K562 (cell line): ENCODE results near the gene MKRN1. TPM values are rescaled to one million over a fixed set of nuclear protein-coding genes. Genes with fewer than 3 reads are reported as not detected.

Source experiments
- CBX1 ChIP-seq: sonication (generic); IDR thresholded peaks from 2 replicates; pipeline ENCODE4 v1.6.1; 2016; ENCODE audit warnings: antibody characterized with exemption, low read depth, mild to moderate bottlenecking
- CREM ChIP-seq: IDR thresholded peaks from 2 replicates; pipeline ENCODE4 v1.6.1; 2014; ENCODE audit warnings: antibody characterized with exemption, low read depth
- EHMT2 ChIP-seq: fragments of 450-650 bp; IDR thresholded peaks from 2 replicates; pipeline ENCODE4 v1.6.1; 2018; ENCODE audit warnings: antibody characterized with exemption
- HSF4 ChIP-seq: fragments of 250-450 bp; sonication (Bioruptor Pico); IDR thresholded peaks from 2 replicates; pipeline ENCODE4 v2.1.2; 2022; ENCODE audit warnings: mild to moderate bottlenecking, moderate library complexity, borderline replicate concordance
- KDM1A ChIP-seq, 2 experiments: fragments of 450-650 bp; IDR thresholded peaks; 2 replicates each; pipeline ENCODE4 v1.6.1; 2016; ENCODE audit warnings: mild to moderate bottlenecking in 2 of 2
- PRMT5 ChIP-seq: sonication (generic); formaldehyde crosslinking; IDR thresholded peaks from 2 replicates; pipeline ENCODE4 v1.5.0; 2020; ENCODE audit warnings: missing genetic modification reagents
- RBFOX2 ChIP-seq: fragments of 200-400 bp; formaldehyde crosslinking; IDR thresholded peaks from 2 replicates; pipeline ENCODE4 v1.6.1; 2017; ENCODE audit warnings: low read depth, mild to moderate bottlenecking, low read length, moderate library complexity
- RBM25 ChIP-seq: fragments of 200-400 bp; formaldehyde crosslinking; IDR thresholded peaks from 2 replicates; pipeline ENCODE4 v1.6.1; 2018; ENCODE audit warnings: low read length, low read depth, moderate library complexity; ENCODE audit not compliant: severe bottlenecking
- RFX7 ChIP-seq: fragments of 250-450 bp; sonication (Bioruptor Pico); IDR thresholded peaks from 2 replicates; pipeline ENCODE4 v1.5.1; 2021; ENCODE audit warnings: mild to moderate bottlenecking
- SMAD1 ChIP-seq: fragments of 150-350 bp; IDR thresholded peaks from 2 replicates; pipeline ENCODE4 v1.6.1; 2014; ENCODE audit warnings: low read length, low read depth; ENCODE audit not compliant: partially characterized antibody
- SMAD4 ChIP-seq: fragments of 250-450 bp; sonication (Bioruptor Pico); conservative IDR thresholded peaks from 2 replicates; pipeline ENCODE4 v1.8.0; 2021; ENCODE audit warnings: inconsistent platforms, mild to moderate bottlenecking, moderate library complexity
- SMC3 ChIP-seq: conservative IDR thresholded peaks from 2 replicates; pipeline ENCODE4 v1.6.1; 2011; ENCODE audit warnings: low read depth, low read length, improper control_type of control experiment; ENCODE audit not compliant: insufficient read depth
- USF1 ChIP-seq: sonication (generic); formaldehyde crosslinking; IDR thresholded peaks from 2 replicates; pipeline ENCODE4 v1.9.0; 2022; ENCODE audit warnings: mild to moderate bottlenecking, missing genetic modification reagents
- ZBTB34 ChIP-seq: fragments of 250-450 bp; sonication (Bioruptor Pico); IDR thresholded peaks from 2 replicates; pipeline ENCODE4 v1.8.0; 2021; ENCODE audit warnings: mild to moderate bottlenecking, moderate library complexity
- ZNF140 ChIP-seq: fragments of 250-450 bp; sonication (Bioruptor Pico); IDR thresholded peaks from 2 replicates; pipeline ENCODE4 v1.8.0; 2021; ENCODE audit warnings: moderate library complexity, mild to moderate bottlenecking, inconsistent platforms
- polyA plus RNA-seq, 8 experiments: library from polyadenylated mRNA; depleted of rRNA in 4 of 8; stranded (reverse) in 5 of 8; unstranded in 3 of 8; fragments of >200 nt; fragmentation: Nextera tagmentation in 2 of 8; fragmentation: Illumina TruSeq in 1 of 8; extraction: Ambion mirVana in 2 of 8; extraction: Trizol in 1 of 8; gene quantifications; 2 replicates each; pipeline versions ENCODE4 v1.2.1 to v1.2.3, GENCODE V29; 2011 to 2014; ENCODE audit warnings: inconsistent platforms in 1 of 8, missing spikeins in 1 of 8
- total RNA-seq, 7 experiments: library from RNA; depleted of rRNA in 6 of 7; stranded (reverse); fragments of >200 nt in 6 of 7; fragmentation: Illumina TruSeq in 2 of 7; extraction: Trizol in 2 of 7; gene quantifications; 2 replicates each; pipeline versions ENCODE4 v1.2.1 to v1.2.3, GENCODE V29; 2011 to 2021; ENCODE audit warnings: low replicate concordance in 1 of 7
- TF ChIP-seq, protein P1 (sequence below), 3 experiments: fragments of 200-800 bp in 1 of 3; fragments of 250-450 bp in 1 of 3; fragments of 450-650 bp in 1 of 3; sonication (Bioruptor Pico) in 1 of 3; sonication (Bioruptor generic) in 1 of 3; formaldehyde crosslinking in 1 of 3; IDR thresholded peaks; 2 replicates each; pipeline versions ENCODE4 v1.6.1 to v1.8.0; 2016 to 2022; ENCODE audit warnings: mild to moderate bottlenecking in 2 of 3, missing genetic modification characterization in 2 of 3, missing compliant biosample characterization in 1 of 3, moderate library complexity in 1 of 3
- TF ChIP-seq, protein P2 (sequence below): fragments of 450-650 bp; formaldehyde crosslinking; conservative IDR thresholded peaks from 2 replicates; pipeline ENCODE4 v1.4.0; 2022; ENCODE audit warnings: mild to moderate bottlenecking, missing genetic modification characterization
- TF ChIP-seq, protein P3 (sequence below): sonication (generic); formaldehyde crosslinking; IDR thresholded peaks from 2 replicates; pipeline ENCODE4 v1.9.0; 2022; ENCODE audit warnings: mild to moderate bottlenecking, missing genetic modification reagents

Gene MKRN1
- total and polyA plus RNA-seq, 9 of the 15 experiments (the other 6 are each of a cell fraction or from before 2014, with no cell fraction given), result 30.5 to 90.3 (median 76.0) TPM

DNA sequence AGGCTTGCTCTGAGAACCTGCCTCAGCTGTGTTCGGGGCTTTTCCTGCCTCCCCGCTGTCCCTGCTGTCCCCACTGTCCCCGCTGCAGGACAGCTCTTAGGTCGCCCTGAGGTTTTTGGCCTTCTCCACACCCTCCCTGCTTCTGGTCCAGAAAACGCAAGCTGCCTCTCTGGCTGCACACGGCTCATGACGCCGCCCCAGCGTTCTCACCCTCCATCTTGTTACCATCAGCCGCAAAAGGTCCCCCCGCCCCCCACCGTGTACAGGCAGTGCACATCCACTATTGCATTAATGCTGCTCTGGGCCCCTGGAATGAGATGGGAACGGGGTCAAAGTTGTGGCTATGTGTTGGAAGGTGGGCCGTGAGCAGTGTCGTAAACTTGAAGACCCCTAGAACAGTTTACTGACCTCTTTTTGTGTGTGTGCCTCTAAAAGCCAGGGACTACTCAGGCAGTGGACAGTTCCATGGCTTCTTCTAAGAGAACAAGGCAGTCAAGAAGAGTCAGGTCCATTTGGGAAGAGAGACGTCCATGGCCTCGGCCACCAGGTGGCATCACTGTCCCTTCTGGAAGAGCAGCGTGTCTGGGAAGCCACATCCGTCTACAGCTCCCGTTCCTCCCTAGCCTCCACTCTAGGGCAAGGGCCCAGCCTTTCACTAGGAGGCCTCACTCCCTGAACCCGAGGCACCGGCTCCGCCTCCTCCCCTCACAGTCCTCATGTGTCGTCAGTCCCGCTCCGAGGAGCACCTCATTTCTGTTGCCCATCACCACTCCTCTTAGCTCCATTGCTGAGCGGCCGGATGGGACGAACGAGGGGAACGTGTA, 38.5 kb upstream of the MKRN1 start (continued):
- TF ChIP-seq ZBTB34, result no peak
- TF ChIP-seq, protein P1, sequence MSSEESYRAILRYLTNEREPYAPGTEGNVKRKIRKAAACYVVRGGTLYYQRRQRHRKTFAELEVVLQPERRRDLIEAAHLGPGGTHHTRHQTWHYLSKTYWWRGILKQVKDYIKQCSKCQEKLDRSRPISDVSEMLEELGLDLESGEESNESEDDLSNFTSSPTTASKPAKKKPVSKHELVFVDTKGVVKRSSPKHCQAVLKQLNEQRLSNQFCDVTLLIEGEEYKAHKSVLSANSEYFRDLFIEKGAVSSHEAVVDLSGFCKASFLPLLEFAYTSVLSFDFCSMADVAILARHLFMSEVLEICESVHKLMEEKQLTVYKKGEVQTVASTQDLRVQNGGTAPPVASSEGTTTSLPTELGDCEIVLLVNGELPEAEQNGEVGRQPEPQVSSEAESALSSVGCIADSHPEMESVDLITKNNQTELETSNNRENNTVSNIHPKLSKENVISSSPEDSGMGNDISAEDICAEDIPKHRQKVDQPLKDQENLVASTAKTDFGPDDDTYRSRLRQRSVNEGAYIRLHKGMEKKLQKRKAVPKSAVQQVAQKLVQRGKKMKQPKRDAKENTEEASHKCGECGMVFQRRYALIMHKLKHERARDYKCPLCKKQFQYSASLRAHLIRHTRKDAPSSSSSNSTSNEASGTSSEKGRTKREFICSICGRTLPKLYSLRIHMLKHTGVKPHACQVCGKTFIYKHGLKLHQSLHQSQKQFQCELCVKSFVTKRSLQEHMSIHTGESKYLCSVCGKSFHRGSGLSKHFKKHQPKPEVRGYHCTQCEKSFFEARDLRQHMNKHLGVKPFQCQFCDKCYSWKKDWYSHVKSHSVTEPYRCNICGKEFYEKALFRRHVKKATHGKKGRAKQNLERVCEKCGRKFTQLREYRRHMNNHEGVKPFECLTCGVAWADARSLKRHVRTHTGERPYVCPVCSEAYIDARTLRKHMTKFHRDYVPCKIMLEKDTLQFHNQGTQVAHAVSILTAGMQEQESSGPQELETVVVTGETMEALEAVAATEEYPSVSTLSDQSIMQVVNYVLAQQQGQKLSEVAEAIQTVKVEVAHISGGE (CRISPR knock-in tag; IDR thresholded peaks at IDR 0.05), result no peak
- TF ChIP-seq RFX7 (CRISPR knock-in tag), result no peak
- no peak for TF ChIP-seq USF1 (CRISPR knock-in tag)
- TF ChIP-seq EHMT2, result peak; percentile 90
- TF ChIP-seq RBM25, result no peak
- no peak for TF ChIP-seq ZNF140 (CRISPR knock-in tag)
- TF ChIP-seq CREM, result peak; percentile 55; the same call in 1 of the 2 replicates
- TF ChIP-seq, protein P2, sequence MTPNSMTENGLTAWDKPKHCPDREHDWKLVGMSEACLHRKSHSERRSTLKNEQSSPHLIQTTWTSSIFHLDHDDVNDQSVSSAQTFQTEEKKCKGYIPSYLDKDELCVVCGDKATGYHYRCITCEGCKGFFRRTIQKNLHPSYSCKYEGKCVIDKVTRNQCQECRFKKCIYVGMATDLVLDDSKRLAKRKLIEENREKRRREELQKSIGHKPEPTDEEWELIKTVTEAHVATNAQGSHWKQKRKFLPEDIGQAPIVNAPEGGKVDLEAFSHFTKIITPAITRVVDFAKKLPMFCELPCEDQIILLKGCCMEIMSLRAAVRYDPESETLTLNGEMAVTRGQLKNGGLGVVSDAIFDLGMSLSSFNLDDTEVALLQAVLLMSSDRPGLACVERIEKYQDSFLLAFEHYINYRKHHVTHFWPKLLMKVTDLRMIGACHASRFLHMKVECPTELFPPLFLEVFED (CRISPR knock-in tag), result 0 out of 2 replicates have a peak, but pooled peaks have one; percentile 45
- TF ChIP-seq, protein P3, sequence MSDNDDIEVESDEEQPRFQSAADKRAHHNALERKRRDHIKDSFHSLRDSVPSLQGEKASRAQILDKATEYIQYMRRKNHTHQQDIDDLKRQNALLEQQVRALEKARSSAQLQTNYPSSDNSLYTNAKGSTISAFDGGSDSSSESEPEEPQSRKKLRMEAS (CRISPR knock-in tag), result peak; percentile 43; the same call in 1 of the 2 replicates
- TF ChIP-seq SMAD1, result no peak
- TF ChIP-seq PRMT5 (CRISPR knock-in tag), result no peak
- no peak for TF ChIP-seq CBX1
- peak; percentile 99 for TF ChIP-seq SMC3
- no peak for TF ChIP-seq HSF4 (CRISPR knock-in tag)
- TF ChIP-seq SMAD4 (CRISPR knock-in tag), result peak; percentile 75
- 0 out of 2 replicates have a peak, but pooled peaks have one; percentile 21 for TF ChIP-seq RBFOX2
- no peak for TF ChIP-seq KDM1A (IDR thresholded peaks at IDR 0.05)
